NCI-H345 treated with DMSO at 0.1 percent for 48 hours (cell line): ENCODE results near the gene FAF2.
"Not testable (repeated sequence)": the region's sequence is repeated elsewhere in the genome, so short reads cannot be mapped to it uniquely, and the experiment has no call there.

Experiments
- DNase-seq: peaks from one replicate; lab custom pipeline; 2025; ENCODE audit not compliant: unreplicated experiment; lab: John Stamatoyannopoulos, UW

The FAF2 gene

DNA sequence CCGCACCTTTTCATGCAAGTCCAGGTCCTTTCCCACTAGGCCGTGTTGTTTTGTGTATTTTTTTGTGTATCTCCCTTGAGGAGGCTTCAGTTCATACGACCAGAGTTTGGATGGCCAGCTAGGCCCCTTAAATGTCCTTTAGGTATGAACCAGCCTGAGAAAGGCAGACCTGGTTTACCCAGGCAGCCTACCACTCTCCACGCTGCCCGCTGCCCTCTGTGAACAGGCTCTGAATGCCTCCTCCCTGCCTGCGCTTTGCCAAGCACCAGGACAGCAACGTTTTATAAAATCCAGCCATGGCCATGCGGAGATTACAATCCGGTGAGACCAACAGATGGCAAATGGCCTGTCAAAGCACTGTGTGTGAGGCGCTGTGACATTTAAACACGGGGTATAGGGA, 31.2 kb upstream of the FAF2 start:
- no peak for DNase-seq

DNA sequence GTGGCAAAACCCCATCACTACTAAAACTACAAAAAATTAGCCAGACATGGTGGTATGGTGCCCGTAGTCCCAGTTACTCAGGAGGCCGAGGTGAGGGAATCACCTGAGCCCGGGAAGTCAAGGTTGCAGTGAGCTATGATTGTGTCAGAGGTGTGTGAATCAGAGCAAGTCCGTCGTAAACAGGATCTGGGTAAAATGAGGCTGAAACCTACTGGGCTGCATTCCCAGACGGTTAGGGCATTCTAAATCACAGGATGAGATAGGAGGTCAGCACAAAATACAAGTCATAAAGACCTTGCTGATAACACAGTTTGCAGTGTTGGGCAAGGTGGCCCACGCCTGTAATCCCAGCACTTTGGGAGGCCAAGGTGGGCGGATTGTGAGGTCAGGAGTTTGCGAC, 29.9 kb upstream of the FAF2 start:
- DNase-seq: no peak

DNA sequence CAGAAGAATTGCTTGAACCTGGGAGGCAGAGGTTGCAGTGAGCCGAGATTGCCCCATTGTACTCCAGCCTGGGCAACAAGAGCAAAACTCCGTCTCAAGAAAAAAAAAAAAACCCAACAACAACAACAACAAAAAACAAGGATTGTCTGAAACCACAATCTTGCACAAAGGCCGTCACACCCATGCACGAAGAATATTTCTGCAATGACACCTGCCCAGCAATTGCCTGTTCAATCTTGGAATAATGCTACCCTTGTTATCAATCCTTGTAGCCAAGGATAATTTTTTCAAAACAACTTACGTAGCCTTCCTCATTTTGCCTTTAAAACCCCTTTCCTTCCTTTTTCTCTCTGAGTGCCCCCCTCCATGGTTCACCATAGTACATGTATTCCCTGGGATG, 28.1 kb upstream of the FAF2 start:
- no peak for DNase-seq

DNA sequence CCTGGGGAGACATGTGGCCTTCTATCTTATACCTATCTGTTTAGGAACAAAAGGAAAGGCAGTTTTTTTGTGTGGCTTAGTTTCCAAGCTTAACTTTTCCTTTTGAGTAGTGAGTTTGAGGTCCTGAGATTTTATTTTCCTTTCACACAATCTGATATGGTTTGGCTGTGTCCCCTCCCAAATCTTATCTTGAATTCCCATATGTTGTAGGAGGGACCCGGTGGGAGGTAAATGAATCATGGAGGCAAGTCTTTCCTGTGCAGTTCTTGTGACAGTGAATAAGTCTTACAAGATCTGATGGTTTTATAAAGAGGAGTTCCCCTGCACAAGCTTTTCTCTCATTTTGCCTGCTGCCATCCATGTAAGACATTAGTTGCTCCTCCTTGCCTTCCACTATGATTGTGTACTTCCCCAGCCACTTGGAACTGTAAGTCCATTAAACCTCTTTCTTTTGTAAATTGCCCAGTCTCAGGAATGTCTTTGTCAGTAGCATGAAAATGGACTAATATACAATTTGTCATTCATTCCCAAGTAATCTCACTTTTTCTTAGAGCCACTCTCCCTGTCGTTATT, 27.1 kb upstream of the FAF2 start:
- no peak for DNase-seq

DNA sequence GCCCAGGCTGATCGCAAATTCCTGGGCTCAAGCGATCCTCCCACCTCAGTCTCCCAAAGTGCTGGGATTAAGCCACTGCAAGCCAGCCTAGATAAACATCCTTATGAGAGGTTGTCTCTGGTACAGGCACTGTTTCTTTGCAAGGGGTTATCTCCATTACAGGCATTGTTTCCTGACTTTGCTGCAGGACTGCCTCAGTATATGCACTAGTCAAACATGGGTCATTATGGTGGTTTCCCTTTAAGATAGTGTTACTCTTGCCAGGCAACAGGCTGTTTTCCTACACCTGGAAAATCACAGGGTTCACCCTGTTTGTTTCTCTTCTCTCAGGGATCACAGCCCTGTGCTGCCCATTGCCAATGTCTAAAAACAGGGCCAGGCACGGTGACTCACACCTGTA, 24.0 kb upstream of the FAF2 start:
- no peak for DNase-seq

DNA sequence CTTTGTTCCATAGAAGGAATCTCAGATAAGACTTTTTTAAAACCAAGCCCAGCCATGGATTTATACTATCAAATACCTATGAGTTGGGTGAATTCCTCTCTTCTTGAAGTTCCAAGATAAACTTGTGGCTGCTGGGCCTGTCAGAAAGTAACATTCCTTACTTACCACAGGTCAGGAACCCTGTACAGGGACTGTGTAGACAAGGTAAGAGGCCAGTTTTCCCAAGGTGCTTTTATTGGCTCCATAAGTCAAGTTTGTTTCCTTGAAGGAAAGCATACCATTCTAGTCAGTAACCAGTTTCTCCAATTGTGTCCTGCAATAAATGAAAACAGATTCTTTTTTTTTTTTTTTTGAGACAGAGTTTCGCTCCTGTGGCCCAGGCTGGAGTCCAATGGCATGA, 23.0 kb upstream of the FAF2 start:
- DNase-seq: no peak

DNA sequence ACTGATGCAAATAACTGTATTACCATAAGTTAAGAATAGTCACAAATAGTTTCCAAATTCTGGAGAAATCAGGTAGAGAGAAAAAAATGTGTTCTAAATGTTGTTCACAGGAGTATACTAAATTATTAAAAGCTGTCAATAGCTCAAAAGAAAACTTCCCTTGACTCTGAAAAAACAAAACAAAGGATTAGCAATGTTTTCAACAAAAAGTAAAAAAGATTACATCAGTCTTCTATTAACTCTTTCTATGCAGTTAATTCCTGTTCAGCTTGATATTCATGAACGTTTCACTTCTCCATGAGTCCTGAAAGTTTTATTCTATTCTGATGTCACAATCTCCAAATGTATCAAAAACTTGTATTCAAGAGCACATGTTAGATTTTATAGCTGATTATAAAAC, 22.4 kb upstream of the FAF2 start:
- DNase-seq: no peak

DNA sequence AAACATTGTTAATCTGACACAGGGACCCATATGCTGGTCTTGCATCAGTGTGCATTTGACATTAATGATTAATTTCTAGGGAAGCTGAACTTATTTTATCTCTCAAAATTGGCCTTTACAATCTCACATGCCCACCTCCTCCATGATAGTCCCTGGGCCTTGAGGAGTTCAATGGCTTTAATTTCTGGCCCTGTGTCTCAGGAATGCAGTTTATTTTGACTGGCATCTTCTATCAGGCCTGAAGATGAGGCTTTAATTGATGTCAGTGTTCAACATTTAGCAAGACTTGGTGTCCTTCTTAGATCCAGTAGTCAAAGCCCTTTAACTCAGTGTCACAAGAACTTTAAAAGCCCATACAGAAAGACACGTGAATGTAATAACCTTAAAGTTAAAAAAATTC, 21.3 kb upstream of the FAF2 start:
- DNase-seq: no peak

DNA sequence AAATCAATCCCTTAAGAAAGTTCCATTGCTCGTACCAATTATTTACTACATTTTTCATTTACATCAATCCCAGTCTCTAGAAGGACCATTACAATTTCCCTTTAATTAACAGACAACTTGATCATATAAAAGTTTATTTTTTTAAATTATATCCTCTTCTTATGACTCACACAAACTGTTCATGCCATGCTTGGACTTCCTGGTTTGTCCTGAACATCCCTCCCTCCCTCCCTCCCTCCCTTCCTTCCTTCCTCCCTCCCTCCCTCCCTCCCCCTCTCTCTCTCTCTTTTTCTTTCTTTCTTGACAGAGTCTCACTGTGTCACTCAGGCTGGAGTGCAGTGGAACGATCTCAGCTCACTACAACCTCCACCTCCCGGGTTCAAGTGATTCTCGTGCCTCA, 20.2 kb upstream of the FAF2 start:
- DNase-seq: no peak

DNA sequence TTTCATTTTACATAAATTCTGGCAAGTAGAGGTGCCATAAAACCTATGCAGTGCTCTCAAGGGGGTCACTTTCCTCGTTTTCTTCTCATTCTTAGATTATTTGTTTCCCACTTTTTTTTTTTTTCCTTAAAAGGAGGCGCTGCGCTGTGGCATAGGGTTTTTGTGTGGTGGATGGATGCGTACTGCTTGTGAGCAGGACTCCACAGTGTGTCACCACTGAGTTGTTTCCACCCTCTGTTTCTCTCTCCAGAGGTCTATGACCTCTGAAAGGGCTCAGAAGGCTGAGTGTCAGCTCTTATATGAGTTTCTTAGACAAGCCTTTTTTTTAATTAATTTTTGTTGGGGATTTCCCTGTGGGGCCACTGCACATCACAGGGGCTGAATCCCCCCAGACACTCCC, 18.2 kb upstream of the FAF2 start:
- DNase-seq: no peak

DNA sequence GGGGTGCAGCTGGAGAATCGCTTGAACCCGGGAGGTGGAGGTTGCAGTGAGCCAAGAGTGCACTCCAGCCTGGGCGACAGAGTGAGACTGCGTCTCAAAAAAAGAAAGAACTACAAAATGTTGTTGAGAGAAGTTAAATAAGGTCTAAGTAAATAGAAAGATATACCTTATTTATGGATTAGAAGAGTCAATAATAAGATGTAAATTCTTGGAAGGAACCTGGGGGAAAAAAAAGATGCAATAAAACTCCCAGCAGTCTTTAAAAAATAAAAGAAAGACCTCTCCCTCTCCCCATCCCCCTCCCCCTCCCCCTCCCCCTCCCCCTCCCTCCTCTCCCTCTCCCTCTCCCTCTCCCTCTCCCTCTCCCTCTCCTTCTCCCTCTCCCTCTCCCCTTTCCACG, 15.5 kb upstream of the FAF2 start:
- no peak for DNase-seq

DNA sequence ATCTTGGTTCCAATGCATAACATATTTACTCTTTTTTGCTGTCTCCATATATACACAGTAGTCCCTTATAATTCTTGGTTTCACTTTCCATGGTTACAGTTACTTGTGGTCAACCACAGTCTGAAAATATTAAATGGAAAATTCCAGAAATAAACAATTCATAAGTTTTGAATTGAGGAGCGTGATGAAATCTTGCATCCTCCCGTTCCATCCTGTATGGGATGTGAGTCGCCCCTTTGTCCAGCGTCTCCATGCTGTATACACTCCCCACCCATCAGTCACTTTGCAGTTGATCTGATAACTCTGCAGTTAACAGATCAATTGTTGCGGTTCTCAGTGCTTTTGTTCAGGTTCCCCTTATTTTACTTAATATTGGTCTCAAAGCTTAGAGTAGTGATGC, 11.5 kb upstream of the FAF2 start:
- no peak for DNase-seq

DNA sequence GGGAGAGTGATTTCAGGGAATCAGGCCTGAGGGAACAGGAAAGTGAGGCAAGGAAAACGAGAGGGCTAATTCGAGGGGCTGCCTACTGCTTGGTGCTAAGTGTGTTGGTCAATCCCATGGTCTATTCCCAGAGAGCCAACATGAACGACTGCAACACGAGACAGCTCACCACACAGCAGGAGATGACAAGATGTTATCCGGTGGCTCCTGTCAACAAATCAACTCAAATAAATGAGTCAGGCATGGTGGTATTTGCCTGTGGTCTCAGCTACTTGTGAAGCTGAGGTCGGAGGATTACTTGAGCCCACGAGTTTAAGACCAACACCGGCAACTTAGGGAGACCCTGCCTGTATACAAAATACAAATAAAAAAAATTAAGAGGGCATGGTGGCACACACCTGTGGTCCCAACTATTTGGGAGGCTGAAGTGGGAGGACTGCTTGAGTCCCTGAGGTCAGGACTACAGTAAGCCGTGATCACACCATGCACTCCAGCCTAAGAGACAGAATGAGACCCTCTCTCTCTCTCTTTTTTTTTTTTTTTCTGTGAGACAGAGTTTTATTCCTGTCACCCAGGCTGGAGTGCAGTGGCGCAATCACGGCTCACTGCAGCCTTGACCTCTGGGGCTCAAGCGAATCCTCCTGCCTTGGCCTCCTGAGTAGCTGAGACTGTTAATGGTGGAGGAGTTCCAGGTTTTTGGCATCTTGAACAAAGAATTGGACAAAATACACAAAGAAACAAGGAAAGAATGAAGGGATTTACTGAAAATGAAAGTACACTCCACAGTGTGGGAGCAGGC, 9.0 kb upstream of the FAF2 start:
- no peak for DNase-seq

DNA sequence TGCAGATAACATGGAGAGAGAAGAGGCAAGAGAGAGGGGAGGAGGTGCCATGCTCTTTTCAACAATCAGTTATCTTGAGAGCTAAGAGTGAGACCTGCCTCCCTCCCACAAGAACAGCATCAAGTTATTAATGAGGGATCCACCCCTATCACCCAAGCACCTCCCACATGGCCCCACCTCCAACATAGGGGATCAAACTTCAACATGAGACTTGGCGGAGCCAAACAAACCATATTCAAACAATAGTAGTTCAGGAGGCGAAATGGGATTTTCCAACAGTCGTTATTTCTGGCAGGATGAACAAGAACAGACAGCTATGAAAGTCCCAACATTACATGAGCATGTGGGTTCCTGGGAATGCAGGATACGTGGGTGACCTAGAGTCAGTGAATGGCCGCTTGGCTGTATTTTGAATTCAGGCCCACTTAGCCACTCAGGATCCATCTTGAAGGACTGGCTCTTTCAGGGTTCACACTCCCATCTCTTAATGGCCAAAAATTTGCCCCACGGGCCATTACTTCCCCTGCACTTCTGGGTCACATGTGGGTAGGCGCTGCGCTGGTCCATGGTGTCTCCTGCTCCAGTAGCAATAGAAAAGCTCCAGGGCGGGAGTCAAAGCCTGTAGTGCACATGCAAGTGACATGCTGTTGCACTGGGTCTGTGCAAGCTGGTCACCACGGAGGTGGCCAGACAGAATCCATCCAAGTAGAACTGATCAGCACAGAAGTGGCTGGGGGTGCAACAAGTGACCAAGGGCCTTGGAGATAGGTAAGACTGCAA, 7.1 kb upstream of the FAF2 start:
- DNase-seq: no peak

DNA sequence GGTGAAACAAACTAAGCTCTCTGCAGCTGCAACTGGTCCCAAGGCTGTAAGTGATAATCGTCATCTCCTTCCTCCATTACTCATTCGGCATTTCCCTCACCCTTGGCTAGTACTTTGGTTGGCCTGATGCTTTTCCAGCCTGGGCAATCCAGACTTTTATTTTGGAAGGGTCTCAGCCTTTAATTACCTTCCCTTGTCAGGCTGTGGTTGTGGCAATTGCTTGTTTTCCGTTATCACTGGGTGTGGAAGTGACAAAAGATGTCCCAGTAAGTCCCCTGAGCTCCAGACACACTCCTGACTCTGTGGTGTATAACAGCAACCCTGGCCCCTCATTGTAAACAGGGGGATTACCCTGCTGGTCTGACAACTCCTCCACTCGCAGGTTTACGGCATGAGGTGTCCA, 6.3 kb upstream of the FAF2 start:
- DNase-seq: no peak

DNA sequence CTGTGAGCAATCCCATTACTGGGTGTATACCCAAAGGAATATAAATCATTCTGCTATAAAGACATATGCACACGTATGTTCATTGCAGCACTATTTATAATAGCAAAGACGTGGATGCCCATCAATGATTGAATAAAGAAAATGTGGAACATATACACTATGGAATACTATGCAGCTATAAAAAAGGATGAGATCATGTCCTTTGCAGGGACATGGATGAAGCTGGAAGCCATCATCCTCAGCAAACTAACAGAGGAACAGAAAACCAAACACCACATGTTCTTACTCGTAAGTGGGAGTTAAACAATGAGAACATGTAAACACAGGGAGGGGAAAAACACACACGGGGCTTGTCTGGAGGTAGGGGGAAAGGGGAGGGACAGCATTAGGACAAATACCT, 5.3 kb upstream of the FAF2 start:
- DNase-seq: not testable (repeated sequence)

DNA sequence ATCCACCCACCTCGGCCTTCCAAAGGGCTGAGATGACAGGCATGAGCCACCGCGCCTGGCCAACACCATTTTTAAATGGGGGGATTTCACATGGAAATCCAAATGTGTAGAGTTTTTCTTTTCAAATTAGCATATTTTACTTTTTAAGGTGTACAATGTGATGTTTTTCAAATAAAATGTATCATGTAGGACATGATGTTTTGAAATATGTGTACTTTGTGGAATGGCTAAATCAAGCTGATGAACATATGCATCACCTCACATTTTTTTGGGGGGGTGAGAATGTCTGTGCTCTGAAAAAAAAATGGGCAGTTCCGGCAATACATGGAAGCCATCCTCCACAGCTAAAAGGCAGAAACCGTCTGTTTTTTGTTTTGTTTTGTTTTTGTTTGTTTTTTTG, 3.4 kb upstream of the FAF2 start:
- no peak for DNase-seq

DNA sequence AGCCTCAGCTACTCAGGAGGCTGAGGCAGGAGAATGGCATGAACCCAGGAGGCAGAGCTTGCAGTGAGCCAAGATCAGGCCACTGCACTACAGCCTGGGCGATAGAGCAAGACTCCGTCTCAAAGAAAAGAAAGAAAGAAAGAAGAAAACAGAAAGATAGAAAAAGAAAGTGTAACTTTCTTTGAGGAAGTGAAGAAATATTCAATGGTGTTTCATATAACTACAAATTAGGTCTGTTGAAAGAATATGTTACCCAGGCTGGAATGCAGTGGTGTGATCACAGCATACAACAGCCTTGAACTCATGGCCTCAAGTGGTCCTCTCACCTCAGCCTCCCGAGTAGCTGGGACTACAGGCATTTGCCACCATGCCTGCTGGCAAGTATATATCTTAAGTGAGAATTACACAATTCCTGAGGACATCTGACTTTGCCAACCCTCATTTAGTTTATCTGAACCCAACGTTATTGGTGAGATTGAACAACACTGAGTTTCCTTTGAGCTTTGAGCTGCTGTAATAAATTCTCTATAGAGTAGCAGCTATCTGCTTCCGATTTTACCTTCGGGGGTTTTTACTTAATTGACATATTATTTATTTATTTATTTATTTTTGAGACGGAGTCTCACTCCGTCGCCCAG, 2.0 kb upstream of the FAF2 start:
- DNase-seq: no peak

DNA sequence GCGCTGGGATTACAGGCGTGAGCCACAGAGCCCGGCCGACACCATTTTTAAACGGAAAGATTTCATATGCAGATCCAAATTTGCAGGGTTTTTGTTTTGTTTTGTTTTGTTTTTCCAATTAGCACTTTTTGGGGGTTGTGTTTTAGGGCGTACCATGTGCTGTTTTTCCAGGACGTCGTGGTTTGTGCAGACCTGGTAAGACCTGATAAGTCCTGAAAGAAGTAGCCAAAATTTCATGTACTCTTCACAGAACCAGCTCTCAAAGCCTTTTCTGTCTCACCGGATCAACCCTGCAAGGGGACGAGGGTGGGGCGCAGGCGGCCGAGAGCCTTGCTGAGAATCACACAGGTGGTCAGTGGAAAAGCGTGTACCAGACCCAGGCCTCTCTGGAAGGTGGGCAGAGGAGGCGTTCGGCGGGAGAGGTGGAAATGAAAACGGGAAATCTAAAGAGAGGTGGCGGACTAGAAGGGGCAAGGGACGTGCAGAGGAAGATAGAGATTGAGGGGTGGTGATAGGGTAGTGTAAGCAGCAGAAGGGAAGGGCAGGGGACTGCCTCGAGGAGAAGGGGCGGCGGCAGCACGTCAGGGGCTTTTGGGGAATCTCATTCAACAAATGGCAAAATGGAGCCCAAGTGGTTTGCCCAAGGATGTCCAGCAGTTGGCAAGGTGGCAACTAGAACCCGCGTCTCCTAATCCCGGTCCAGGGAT, 1.1 kb upstream of the FAF2 start:
- peak; percentile 7 for DNase-seq

DNA sequence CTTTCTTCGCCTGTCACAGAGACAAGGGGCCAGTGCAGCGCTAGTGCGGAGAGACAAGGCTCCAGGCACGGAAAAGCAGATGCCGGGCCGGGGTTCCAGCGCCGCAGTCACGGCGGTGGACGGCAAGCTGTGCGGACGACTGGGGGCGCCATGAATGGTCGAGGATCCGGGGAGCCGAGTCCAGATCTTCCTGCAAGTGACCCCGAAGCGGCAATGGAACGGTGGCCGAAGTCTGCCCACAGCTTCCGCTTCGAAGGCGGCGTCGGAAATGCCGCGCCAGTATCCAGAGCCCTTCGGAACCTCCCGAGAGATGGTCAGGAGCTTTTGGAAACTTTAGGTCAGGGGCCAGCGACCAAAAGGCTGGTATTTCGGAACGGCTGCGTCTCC, 601 bp upstream of the FAF2 start:
- no peak for DNase-seq

DNA sequence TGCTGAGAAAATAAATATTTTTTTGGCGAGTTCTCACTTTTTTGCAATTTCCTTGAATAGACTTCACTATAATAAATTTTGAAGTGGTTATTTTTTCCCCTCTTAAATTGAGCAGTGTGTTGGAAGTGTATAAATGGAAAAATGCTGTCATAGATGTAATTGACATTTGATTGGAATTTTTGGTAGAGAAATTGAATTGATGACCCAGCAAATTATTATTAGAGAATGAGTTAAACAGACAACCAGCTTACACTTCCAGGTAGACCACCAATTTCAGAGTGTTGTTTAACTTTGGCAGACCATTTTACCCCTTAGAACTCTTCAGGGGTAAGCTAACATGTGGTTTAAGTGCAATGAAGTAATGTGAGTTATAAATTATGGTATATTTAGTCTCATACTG, 1.9 kb downstream of the FAF2 start:
- no peak for DNase-seq
